ENCODE results near the gene ABCC9. TPM values are rescaled to one million over a fixed set of nuclear protein-coding genes. Genes with fewer than 3 reads are reported as not detected.
"Not testable (repeated sequence)": the region's sequence is repeated elsewhere in the genome, so short reads cannot be mapped to it uniquely, and the experiment has no call there.

The ABCC9 gene
- total RNA-seq, 6 donors from 2014 or later, result 9.4 to 23.4 (median 15.1) TPM

- WGBS, 2 donors, result 51 to 57% methylated on average over 7 of the region's 7 CpGs
- Histone ChIP-seq H3K9me3 (no peaks in the 10 kb centered on the region), H3K4me1 (peaks cover 0 to 19% (median 0%) of the 10 kb centered on the region in 4 donors), H3K27ac (peak overlapping the region in 1 of 4 donors; percentile 30), H3K27me3 (no peaks in the 10 kb centered on the region), H3K4me3 (no peak overlapping the region), H3K36me3 (no peaks in the 10 kb centered on the region)
- DNase-seq, result no peak
- TF ChIP-seq POLR2AphosphoS5 (IDR thresholded peaks at IDR 0.05) (no peak), EP300 (IDR thresholded peaks at IDR 0.05) (no peak), CTCF (IDR thresholded peaks at IDR 0.05) (no peak), POLR2A (IDR thresholded peaks at IDR 0.05) (no peak)
- peak in 1 of 2 donors; percentile 53 for ATAC-seq (ENCODE audit: low FRiP score in 2 of 2)
These were observed 152.9 kb downstream of the ABCC9 start for GRCh38 chr12:21788089-21788983.

- Histone ChIP-seq H3K4me1 (peaks cover 0 to 19% (median 0%) of the 10 kb centered on the region in 4 donors), H3K36me3 (no peaks in the 10 kb centered on the region), H3K27ac (no peak overlapping the region), H3K27me3 (no peaks in the 10 kb centered on the region), H3K4me3 (no peak overlapping the region), H3K9me3 (no peaks in the 10 kb centered on the region)
- DNase-seq (no peak), ATAC-seq (ENCODE audit: low FRiP score in 2 of 2) (peak in 1 of 2 donors; percentile 29)
- TF ChIP-seq CTCF (IDR thresholded peaks at IDR 0.05), result no peak
- TF ChIP-seq POLR2A (IDR thresholded peaks at IDR 0.05), result no peak
- TF ChIP-seq POLR2AphosphoS5 (IDR thresholded peaks at IDR 0.05), result no peak
- TF ChIP-seq EP300 (IDR thresholded peaks at IDR 0.05), result no peak
- WGBS, 2 donors, result 49 to 54% methylated on average over 3 of the region's 3 CpGs
These were observed 155.1 kb downstream of the ABCC9 start for GRCh38 chr12:21786041-21786531.

- not testable (repeated sequence) for H3K9me3 ChIP-seq; H3K27me3 ChIP-seq; H3K4me3 ChIP-seq; H3K27ac ChIP-seq; H3K4me1 ChIP-seq; DNase-seq; H3K36me3 ChIP-seq; ATAC-seq (ENCODE audit: low FRiP score in 2 of 2)
- WGBS, 2 donors, result 95 to 97% methylated on average over 3 of the region's 3 CpGs
These were observed 158.5 kb downstream of the ABCC9 start for GRCh38 chr12:21782723-21783122.

- H3K27ac ChIP-seq, result no peak overlapping the region
- DNase-seq (no peak), ATAC-seq (ENCODE audit: low FRiP score in 2 of 2) (no peak)
- TF ChIP-seq EP300 (IDR thresholded peaks at IDR 0.05) (peak in 1 of 4 donors; percentile 11), CTCF (IDR thresholded peaks at IDR 0.05) (no peak)
- no peak overlapping the region for H3K4me3 ChIP-seq
- no peaks in the 10 kb centered on the region for H3K36me3 ChIP-seq
- 76 to 95% methylated on average over 3 of the region's 3 CpGs for WGBS, 2 donors
- no peaks in the 10 kb centered on the region for H3K4me1 ChIP-seq
- H3K9me3 ChIP-seq, result no peaks in the 10 kb centered on the region
- H3K27me3 ChIP-seq, result no peaks in the 10 kb centered on the region
These were observed 160.4 kb downstream of the ABCC9 start for GRCh38 chr12:21780786-21781185.

- TF ChIP-seq POLR2A (IDR thresholded peaks at IDR 0.05) (no peak), POLR2AphosphoS5 (IDR thresholded peaks at IDR 0.05) (no peak)
- H3K27me3 ChIP-seq, result peaks cover 0 to 6% (median 0%) of the 10 kb centered on the region in 4 donors
- H3K9me3 ChIP-seq, result no peaks in the 10 kb centered on the region
- 61 to 64% methylated on average over 3 of the region's 3 CpGs for WGBS, 2 donors
- H3K4me3 ChIP-seq, result no peak overlapping the region
- peak overlapping the region in 3 of 4 donors; percentile 64 to 91 (median 78) for H3K27ac ChIP-seq
- no peaks in the 10 kb centered on the region for H3K36me3 ChIP-seq
- no peak for ATAC-seq (ENCODE audit: low FRiP score in 2 of 2)
- peak in 1 of 2 donors; percentile 45 for DNase-seq
- H3K4me1 ChIP-seq, result no peaks in the 10 kb centered on the region
These were observed 165.1 kb downstream of the ABCC9 start for GRCh38 chr12:21776175-21776574.
